Measurements from ENCODE around the gene CNTN1.

The CNTN1 gene

DNA sequence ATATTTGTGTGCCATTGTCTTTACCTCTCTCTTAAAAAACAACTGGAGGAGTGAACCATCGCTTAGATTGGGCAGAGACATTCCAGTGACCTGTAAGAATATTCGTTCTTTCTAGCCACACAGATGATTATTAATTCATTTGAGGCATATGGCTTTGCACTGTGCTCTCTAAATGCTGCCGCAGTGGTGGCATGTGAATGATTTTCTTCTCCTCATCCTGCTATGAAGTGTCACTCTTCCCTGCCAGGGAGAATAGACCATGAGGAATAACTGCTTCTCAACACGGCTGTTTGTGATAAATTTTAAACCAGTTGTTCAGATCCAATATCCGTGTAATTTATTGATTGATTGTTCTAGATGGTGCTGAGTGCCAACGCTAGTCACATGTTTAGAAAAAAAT lies 225.3 kb downstream of the CNTN1 start:
- no peak for DNase-seq (ENCODE audit: low read depth in 1 of 2, low spot score in 1 of 2)
- TF ChIP-seq JUND (IDR thresholded peaks at IDR 0.05; ENCODE audit: low read depth) = no peak
- in situ Hi-C loops (cut with HindIII; ENCODE audit: low pct_unique_long_range_greater_than_20kb, low sequenced_read_pairs) = no loop called here

DNA sequence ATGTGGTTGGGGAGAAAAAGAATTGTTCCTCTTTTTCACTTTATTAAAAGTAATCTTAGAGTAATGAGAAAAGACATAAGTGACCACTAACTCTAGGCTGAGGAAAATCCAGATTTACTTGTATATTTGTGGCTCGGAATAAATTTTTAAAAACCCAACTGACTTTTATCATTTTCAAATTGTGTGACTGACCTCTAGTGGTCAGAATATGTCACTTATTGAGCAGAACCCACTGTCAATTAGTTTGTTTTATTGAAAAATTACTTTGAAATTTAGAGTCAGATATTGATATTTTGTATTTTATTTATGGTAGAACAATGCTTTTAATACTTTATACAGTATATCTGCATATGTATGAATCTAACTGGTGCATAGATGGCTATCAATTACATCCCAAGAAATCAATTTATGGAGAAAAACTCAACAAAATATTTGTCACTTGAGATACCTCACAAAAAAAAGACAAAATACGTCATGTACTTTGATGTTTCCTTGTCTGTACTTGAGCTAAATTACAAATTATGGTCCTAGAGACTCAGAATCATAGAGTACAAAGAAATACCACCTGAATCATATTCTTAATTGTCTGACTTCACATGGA lies 229.4 kb downstream of the CNTN1 start:
- DNase-seq (ENCODE audit: low read depth in 1 of 2, low spot score in 1 of 2) = peak in 1 of 2 experiments; percentile 54
- in situ Hi-C loops (cut with HindIII; ENCODE audit: low pct_unique_long_range_greater_than_20kb, low sequenced_read_pairs) = no loop called here
- no peak for TF ChIP-seq JUND (IDR thresholded peaks at IDR 0.05; ENCODE audit: low read depth)

DNA sequence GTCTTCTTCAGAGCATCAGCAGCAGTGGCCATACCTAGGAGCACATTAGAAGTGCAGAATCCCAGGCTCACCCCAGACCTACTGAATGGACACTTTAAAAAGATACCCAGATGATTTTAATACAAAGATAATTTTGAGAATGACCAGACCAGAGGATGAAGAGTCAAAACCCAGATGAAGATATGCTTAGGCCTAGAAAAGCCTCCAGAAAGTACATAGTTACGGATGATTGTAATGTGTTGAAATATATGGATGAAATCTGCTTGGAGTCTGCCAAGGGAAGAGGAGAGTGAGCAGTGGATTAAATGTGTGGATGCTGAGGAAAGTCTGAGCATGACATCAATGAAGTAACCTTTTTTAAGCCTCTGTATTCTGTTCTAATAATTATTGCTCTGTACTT lies 245.7 kb downstream of the CNTN1 start:
- DNase-seq (ENCODE audit: low read depth in 1 of 2, low spot score in 1 of 2) = no peak
- no peak for TF ChIP-seq JUND (IDR thresholded peaks at IDR 0.05; ENCODE audit: low read depth)
- in situ Hi-C loops (cut with HindIII; ENCODE audit: low pct_unique_long_range_greater_than_20kb, low sequenced_read_pairs) = no loop called here

DNA sequence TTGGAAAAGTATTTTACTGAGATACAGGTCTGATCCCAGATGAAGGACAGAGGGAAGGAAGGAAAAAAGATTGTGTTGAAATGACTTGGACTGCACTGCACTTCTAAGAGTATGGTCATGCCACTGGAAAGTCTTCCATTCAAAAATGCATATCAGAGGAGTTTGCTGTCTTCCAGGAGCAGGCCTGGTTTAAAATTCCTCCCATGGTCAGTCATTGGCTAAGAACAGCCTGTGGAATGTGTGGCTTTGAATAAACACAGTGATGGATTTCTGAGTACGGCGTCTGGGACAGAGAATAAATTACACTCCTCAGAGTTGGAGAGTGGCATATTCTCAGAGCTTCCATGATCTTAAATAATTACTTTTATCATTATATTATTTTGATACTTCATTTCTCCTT lies 250.1 kb downstream of the CNTN1 start:
- peak in 1 of 2 experiments; percentile 43 for DNase-seq (ENCODE audit: low read depth in 1 of 2, low spot score in 1 of 2)
- no peak for TF ChIP-seq JUND (IDR thresholded peaks at IDR 0.05; ENCODE audit: low read depth)
- in situ Hi-C loops (cut with HindIII; ENCODE audit: low pct_unique_long_range_greater_than_20kb, low sequenced_read_pairs) = no loop called here

DNA sequence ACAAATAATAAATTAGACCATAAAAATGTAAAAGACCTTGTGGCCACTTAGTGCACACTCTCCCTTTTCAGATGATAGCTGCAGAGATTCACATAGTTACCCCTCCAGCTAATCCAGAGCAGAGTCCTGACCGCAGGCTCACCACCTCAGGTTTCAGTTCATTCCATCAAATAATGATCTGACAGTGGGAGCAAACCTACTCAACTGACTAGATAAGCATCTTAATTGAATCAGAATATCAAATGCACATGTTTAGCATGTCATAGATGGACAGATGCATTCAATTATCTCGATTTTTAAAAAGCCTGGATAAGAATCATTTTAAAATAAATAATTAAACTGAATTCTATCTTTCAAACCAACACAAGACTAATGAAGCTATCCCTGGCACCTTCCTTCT lies 253.5 kb downstream of the CNTN1 start:
- in situ Hi-C loops (cut with HindIII; ENCODE audit: low pct_unique_long_range_greater_than_20kb, low sequenced_read_pairs) = no loop called here
- DNase-seq (ENCODE audit: low read depth in 1 of 2, low spot score in 1 of 2) = no peak
- no peak for TF ChIP-seq JUND (IDR thresholded peaks at IDR 0.05; ENCODE audit: low read depth)

DNA sequence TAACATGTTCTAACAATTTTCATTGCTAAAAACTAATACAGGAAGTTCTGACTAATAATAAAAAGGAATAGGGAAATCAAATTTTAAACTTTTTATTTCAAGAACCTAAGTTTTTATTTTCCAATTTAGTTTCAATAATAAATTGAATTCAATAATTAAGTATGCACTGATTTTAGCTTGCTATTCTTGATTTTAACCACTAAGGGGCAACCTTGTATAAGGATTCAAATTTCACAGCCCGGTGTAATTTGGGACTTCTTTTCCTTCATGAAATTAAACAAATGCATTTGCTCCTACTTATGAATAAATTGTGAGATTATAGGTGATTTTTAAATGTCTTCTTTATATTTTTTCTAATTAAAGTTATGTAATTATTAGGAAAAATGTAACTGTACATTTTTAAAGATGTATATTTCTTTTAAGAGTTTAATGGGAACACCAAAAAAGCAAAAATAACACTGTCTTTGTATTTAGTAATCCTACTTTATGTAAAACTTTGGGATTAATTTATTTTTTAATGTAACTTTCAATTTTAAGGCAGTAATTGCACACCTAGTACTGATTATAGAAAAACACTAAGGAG lies 254.5 kb downstream of the CNTN1 start:
- in situ Hi-C loops (cut with HindIII; ENCODE audit: low pct_unique_long_range_greater_than_20kb, low sequenced_read_pairs) = no loop called here
- DNase-seq (ENCODE audit: low read depth in 1 of 2, low spot score in 1 of 2) = peak in 1 of 2 experiments; percentile 57
- TF ChIP-seq JUND (IDR thresholded peaks at IDR 0.05; ENCODE audit: low read depth) = no peak

DNA sequence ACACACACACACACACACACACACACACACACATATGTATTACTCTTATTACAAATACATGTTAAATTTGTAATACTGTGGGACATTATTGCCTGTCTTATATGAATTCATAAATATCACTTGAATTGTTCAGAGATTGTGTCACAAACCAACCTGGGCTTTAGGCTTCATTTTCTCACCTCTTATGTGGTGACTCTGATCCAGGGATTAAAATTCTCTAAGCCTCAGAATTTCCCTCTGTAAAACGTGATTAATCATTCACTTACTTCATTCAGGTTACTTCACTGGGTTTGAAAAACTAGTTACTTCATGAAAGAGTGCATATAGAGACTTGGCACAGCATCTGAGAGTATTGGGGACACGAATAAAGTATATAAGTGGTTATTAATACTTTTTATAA lies 255.6 kb downstream of the CNTN1 start:
- in situ Hi-C loops (cut with HindIII; ENCODE audit: low pct_unique_long_range_greater_than_20kb, low sequenced_read_pairs) = no loop called here
- TF ChIP-seq JUND (IDR thresholded peaks at IDR 0.05; ENCODE audit: low read depth) = no peak
- no peak for DNase-seq (ENCODE audit: low read depth in 1 of 2, low spot score in 1 of 2)

DNA sequence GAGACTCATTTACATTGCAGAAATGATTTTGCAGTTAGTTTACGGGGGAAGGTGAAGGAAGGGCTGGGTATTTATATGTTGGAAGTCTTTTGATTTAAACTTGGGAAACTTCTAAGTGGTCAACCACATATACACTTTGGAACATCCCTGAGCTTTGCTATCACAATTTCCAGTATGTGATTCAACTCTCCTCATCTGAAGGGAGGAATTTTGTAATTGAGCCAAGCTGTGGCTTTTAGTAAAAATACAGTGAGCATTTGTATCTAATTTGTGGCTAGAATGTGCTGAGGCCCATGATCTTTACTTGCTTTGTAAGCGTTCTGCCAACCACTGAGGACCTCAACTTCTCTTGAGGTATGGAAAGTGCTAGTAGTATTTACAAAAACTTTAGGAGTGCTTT lies 260.8 kb downstream of the CNTN1 start:
- in situ Hi-C loops (cut with HindIII; ENCODE audit: low pct_unique_long_range_greater_than_20kb, low sequenced_read_pairs) = no loop called here
- DNase-seq (ENCODE audit: low read depth in 1 of 2, low spot score in 1 of 2) = no peak
- TF ChIP-seq JUND (IDR thresholded peaks at IDR 0.05; ENCODE audit: low read depth) = no peak

DNA sequence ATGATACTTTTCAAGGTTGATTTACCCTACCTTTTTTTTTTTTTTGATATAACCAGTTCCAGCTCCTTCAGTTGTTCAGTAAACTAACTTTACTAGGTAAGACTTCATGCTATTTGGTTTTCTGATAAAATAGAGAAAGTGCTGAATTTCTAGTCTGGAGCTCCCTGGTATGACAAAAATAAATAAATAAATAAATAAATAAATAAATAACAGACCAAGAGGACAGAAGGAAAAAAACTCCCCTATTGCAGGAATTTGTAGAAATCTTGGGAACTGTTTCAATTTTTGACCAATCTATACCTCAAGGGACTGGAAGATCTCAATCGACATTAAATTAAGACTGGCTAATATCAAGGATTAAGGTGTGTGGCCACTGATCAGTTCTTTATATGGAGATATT lies 265.2 kb downstream of the CNTN1 start:
- in situ Hi-C loops (cut with HindIII; ENCODE audit: low pct_unique_long_range_greater_than_20kb, low sequenced_read_pairs) = no loop called here
- DNase-seq (ENCODE audit: low read depth in 1 of 2, low spot score in 1 of 2) = no peak
- no peak for TF ChIP-seq JUND (IDR thresholded peaks at IDR 0.05; ENCODE audit: low read depth)

DNA sequence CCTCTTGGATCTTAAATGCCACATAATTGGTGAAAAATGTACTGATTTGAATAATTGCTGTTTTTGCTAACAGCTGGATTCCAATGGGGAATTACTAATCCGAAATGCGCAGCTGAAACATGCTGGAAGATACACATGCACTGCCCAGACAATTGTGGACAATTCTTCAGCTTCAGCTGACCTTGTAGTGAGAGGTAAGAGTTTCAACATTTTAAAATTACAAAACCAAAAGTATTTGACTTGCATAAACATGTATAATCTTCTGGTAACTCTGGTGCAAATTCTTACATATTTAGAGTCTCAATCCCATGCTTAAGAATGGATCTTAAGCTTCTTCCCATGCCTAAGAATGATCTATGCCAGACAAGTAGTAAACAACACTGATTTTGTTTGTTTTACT lies 266.8 kb downstream of the CNTN1 start:
- DNase-seq (ENCODE audit: low read depth in 1 of 2, low spot score in 1 of 2) = no peak
- in situ Hi-C loops (cut with HindIII; ENCODE audit: low pct_unique_long_range_greater_than_20kb, low sequenced_read_pairs) = no loop called here
- TF ChIP-seq JUND (IDR thresholded peaks at IDR 0.05; ENCODE audit: low read depth) = no peak

DNA sequence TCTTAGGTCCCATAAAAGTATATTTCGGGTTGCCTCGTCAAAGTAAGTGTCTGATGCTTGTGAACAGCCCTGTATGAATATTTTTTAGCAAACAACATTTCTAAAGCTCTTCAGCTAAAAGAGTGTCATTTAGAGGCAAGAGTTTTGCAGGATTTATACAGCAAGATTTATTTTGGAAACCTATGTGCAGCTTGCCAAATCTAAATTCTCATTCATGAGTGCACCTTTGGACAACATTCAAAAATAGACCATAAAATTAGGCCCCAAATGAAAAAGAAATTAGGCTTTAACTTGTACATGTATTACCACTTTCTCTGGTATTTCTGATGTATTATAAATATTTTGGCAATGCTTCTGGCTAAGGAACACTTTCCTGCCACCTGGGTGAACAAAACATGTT lies 271.5 kb downstream of the CNTN1 start:
- no peak for DNase-seq (ENCODE audit: low read depth in 1 of 2, low spot score in 1 of 2)
- no peak for TF ChIP-seq JUND (IDR thresholded peaks at IDR 0.05; ENCODE audit: low read depth)
- in situ Hi-C loops (cut with HindIII; ENCODE audit: low pct_unique_long_range_greater_than_20kb, low sequenced_read_pairs) = no loop called here

DNA sequence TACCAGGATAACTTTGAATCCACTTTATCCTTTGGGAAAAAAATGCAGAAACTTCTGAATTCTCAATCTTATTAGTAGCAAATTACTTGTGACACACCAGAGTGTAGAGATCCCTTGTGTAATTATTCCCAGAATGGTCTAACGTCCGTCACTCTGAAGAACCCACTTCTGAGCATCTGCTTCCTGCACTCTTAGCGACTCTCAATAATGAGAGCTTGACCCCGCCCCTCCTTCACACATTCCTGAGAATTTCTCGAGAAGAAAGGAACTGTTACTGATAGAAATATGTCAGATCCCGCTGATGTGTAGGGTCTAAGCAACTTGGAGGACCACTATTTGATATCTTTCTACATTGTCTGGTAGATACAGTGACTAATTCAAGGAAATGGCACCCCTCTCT lies 277.6 kb downstream of the CNTN1 start:
- TF ChIP-seq JUND (IDR thresholded peaks at IDR 0.05; ENCODE audit: low read depth) = no peak
- in situ Hi-C loops (cut with HindIII; ENCODE audit: low pct_unique_long_range_greater_than_20kb, low sequenced_read_pairs) = no loop called here
- no peak for DNase-seq (ENCODE audit: low read depth in 1 of 2, low spot score in 1 of 2)

DNA sequence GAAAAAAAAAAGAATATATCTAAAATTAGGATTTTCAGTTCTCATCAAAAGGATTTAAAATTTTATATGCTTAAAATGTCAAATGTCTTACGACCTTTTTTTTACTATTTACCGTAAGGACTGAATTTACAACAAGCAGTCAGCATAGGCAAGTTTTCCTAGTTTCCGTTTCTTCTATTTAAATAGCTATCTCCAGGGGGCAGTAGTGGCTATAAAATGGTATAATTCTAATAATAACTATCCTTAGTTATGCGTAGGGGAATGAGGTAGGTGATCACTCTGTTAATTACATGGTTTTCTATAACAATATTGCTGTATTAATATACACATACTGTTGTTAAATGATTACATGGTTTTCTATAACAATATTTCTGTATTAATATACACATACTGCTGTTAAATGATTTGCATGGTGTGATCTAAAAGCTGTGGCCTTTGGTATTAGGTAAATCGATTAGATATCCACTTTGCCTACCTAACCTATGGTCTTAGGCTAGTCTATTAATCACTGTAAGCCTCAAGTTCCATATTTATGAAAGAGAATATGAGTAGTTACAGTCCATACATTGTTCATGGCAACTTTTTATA lies 278.2 kb downstream of the CNTN1 start:
- no peak for TF ChIP-seq JUND (IDR thresholded peaks at IDR 0.05; ENCODE audit: low read depth)
- in situ Hi-C loops (cut with HindIII; ENCODE audit: low pct_unique_long_range_greater_than_20kb, low sequenced_read_pairs) = no loop called here
- DNase-seq (ENCODE audit: low read depth in 1 of 2, low spot score in 1 of 2) = peak in 1 of 2 experiments; percentile 61

DNA sequence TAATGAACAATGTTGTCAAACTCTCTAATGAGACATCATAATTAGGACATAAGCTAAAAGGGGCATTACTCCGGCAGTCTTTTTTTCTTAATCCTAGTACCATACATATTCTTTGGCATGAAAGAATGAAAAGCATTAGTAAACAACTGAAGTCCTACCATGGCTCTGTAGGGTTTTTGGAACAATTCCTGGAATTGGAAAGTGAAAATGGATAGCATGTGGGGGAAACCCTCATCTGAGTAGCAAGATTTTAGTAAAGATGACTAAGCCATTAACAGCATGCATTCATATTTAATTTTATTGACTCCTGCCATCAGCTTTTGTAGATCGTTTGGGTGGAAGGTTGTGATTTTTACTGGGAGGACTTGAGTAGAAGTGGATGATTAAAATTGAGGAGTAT lies 279.7 kb downstream of the CNTN1 start:
- DNase-seq (ENCODE audit: low read depth in 1 of 2, low spot score in 1 of 2) = no peak
- TF ChIP-seq JUND (IDR thresholded peaks at IDR 0.05; ENCODE audit: low read depth) = no peak
- in situ Hi-C loops (cut with HindIII; ENCODE audit: low pct_unique_long_range_greater_than_20kb, low sequenced_read_pairs) = no loop called here

Data from T47D (cell line).